DND-41 (cell line): ENCODE data around the gene FAM131A.

ENCODE experiments used
- ATAC-seq: fragments of 200-7000 bp; cut with Tn5 transposase; 3 replicates; pipeline ENCODE4 v1.9.1; 2021; ENCODE audit warnings: low read depth; ENCODE audit not compliant: insufficient read depth
- DNase-seq: peaks from one replicate; pipeline ENCODE4 v3.0.0-alpha.2; 2020
- H2AFZ ChIP-seq: 2 replicates; pipeline ENCODE4 v1.6.0; 2012; ENCODE audit warnings: low read depth, low read length
- H3K27ac ChIP-seq: 2 replicates; pipeline ENCODE4 v1.5.1; 2012; ENCODE audit warnings: low read length, inconsistent platforms
- H3K27me3 ChIP-seq: fragments of 200-600 bp; sonication (generic); 2 replicates; pipeline ENCODE4 v1.6.0; 2012; ENCODE audit warnings: low read length, mild to moderate bottlenecking, inconsistent platforms; ENCODE audit not compliant: insufficient read depth, poor library complexity
- H3K36me3 ChIP-seq: 2 replicates; pipeline ENCODE4 v1.5.1; 2012; ENCODE audit warnings: low read length, inconsistent platforms; ENCODE audit not compliant: insufficient read depth
- H3K4me1 ChIP-seq: 2 replicates; pipeline ENCODE4 v1.5.1; 2012; ENCODE audit warnings: mild to moderate bottlenecking, low read length; ENCODE audit not compliant: insufficient read depth
- H3K4me2 ChIP-seq: 2 replicates; pipeline ENCODE4 v1.6.0; 2012; ENCODE audit warnings: mild to moderate bottlenecking, moderate library complexity, low read length, inconsistent platforms; ENCODE audit not compliant: insufficient read depth
- H3K4me3 ChIP-seq, 2 experiments: fragments of 200-600 bp in 1 of 2; shearing (Covaris generic) in 1 of 2; 2 replicates each; pipeline ENCODE4 v1.5.1; 2012 to 2016; ENCODE audit warnings: inconsistent platforms in 2 of 2, low read length in 2 of 2, mild to moderate bottlenecking in 2 of 2, low read depth in 1 of 2, moderate library complexity in 1 of 2
- H3K79me2 ChIP-seq: 2 replicates; pipeline ENCODE4 v1.6.0; 2012; ENCODE audit warnings: low read length, inconsistent platforms; ENCODE audit not compliant: insufficient read depth
- H3K9ac ChIP-seq: 2 replicates; pipeline ENCODE4 v1.6.0; 2012; ENCODE audit warnings: low read depth, mild to moderate bottlenecking, inconsistent platforms, low read length, moderate library complexity
- H3K9me3 ChIP-seq: 2 replicates; pipeline ENCODE4 v1.5.1; 2012; ENCODE audit warnings: low read length, moderate library complexity, mild to moderate bottlenecking, inconsistent platforms; ENCODE audit not compliant: insufficient read depth, severe bottlenecking
- H4K20me1 ChIP-seq: 2 replicates; pipeline ENCODE4 v1.6.0; 2012; ENCODE audit warnings: low read length; ENCODE audit not compliant: insufficient read depth
- EZH2 ChIP-seq: IDR thresholded peaks from 3 replicates; pipeline ENCODE4 v1.6.1; 2012; ENCODE audit warnings: borderline replicate concordance, low read depth, mild to moderate bottlenecking, moderate library complexity, low read length, inconsistent platforms; ENCODE audit not compliant: severe bottlenecking
- TF ChIP-seq, protein P1 (sequence below): IDR thresholded peaks from 2 replicates; pipeline ENCODE4 v1.5.1; 2012; ENCODE audit warnings: borderline replicate concordance, low read length, moderate library complexity, mild to moderate bottlenecking; ENCODE audit not compliant: poor library complexity, severe bottlenecking; ENCODE audit errors: extremely low read depth

Gene FAM131A

GRCh38 chr3:184383033-184383740 is 45.8 kb downstream of the FAM131A start:
- Histone ChIP-seq H3K79me2 (no peaks in the 10 kb centered on the region), H3K4me2 (no peak overlapping the region), H3K27me3 (no peaks in the 10 kb centered on the region), H3K4me1 (no peaks in the 10 kb centered on the region), H3K27ac (no peak overlapping the region), H4K20me1 (no peaks in the 10 kb centered on the region), H3K9me3 (no peaks in the 10 kb centered on the region), H3K36me3 (no peaks in the 10 kb centered on the region), H2AFZ (no peak overlapping the region), H3K4me3 (no peak overlapping the region), H3K9ac (no peak overlapping the region)
- TF ChIP-seq EZH2, result no peak
- TF ChIP-seq, protein P1, sequence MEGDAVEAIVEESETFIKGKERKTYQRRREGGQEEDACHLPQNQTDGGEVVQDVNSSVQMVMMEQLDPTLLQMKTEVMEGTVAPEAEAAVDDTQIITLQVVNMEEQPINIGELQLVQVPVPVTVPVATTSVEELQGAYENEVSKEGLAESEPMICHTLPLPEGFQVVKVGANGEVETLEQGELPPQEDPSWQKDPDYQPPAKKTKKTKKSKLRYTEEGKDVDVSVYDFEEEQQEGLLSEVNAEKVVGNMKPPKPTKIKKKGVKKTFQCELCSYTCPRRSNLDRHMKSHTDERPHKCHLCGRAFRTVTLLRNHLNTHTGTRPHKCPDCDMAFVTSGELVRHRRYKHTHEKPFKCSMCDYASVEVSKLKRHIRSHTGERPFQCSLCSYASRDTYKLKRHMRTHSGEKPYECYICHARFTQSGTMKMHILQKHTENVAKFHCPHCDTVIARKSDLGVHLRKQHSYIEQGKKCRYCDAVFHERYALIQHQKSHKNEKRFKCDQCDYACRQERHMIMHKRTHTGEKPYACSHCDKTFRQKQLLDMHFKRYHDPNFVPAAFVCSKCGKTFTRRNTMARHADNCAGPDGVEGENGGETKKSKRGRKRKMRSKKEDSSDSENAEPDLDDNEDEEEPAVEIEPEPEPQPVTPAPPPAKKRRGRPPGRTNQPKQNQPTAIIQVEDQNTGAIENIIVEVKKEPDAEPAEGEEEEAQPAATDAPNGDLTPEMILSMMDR, result no peak
- no peak for DNase-seq
- no peak; the same call in 2 of the 3 replicates for ATAC-seq

GRCh38 chr3:184384342-184384741 is 46.9 kb downstream of the FAM131A start:
- no peak for DNase-seq
- no peak overlapping the region for H3K9ac ChIP-seq
- no peaks in the 10 kb centered on the region for H4K20me1 ChIP-seq
- no peaks in the 10 kb centered on the region for H3K79me2 ChIP-seq
- no peaks in the 10 kb centered on the region for H3K27me3 ChIP-seq
- H3K4me1 ChIP-seq, result no peaks in the 10 kb centered on the region
- H3K36me3 ChIP-seq, result no peaks in the 10 kb centered on the region
- no peak for ATAC-seq
- H3K9me3 ChIP-seq, result no peaks in the 10 kb centered on the region
- no peak overlapping the region for H3K27ac ChIP-seq
- TF ChIP-seq EZH2, result no peak
- TF ChIP-seq, protein P1, result no peak
- no peak overlapping the region for H3K4me3 ChIP-seq
- no peak overlapping the region for H3K4me2 ChIP-seq
- H2AFZ ChIP-seq, result no peak overlapping the region

- H3K27ac ChIP-seq, result no peak overlapping the region
- no peaks in the 10 kb centered on the region for H3K36me3 ChIP-seq
- no peaks in the 10 kb centered on the region for H3K9me3 ChIP-seq
- ATAC-seq, result no peak
- no peak overlapping the region for H2AFZ ChIP-seq
- no peak overlapping the region for H3K4me2 ChIP-seq
- H3K9ac ChIP-seq, result no peak overlapping the region
- H3K79me2 ChIP-seq, result no peaks in the 10 kb centered on the region
- no peaks in the 10 kb centered on the region for H3K27me3 ChIP-seq
- no peaks in the 10 kb centered on the region for H3K4me1 ChIP-seq
- H3K4me3 ChIP-seq, result no peak overlapping the region
- no peaks in the 10 kb centered on the region for H4K20me1 ChIP-seq
- TF ChIP-seq, protein P1, result no peak
- no peak for TF ChIP-seq EZH2
- DNase-seq, result no peak
Measured at GRCh38 chr3:184384856-184385422, 47.5 kb downstream of the FAM131A start.
